Inflammatory macrophage treated with lipopolysaccharide for 4 hours (primary cell): ENCODE measurements around the gene SORCS2.

Source experiments
- DNase-seq: peaks from one replicate; pipeline ENCODE4 v3.0.0-alpha.2; 2020

Gene SORCS2

GRCh38 chr4:7248857-7249256 lies 56.5 kb downstream of the SORCS2 start:
- DNase-seq: no peak

GRCh38 chr4:7251321-7251720 lies 59.0 kb downstream of the SORCS2 start:
- no peak for DNase-seq

- no peak for DNase-seq
These were observed 59.7 kb downstream of the SORCS2 start for GRCh38 chr4:7252051-7252450.

- DNase-seq: no peak
These were observed 60.4 kb downstream of the SORCS2 start for GRCh38 chr4:7252510-7253340.

- no peak for DNase-seq
These were observed 61.0 kb downstream of the SORCS2 start for GRCh38 chr4:7253341-7253700.

- DNase-seq: no peak
These were observed 61.5 kb downstream of the SORCS2 start for GRCh38 chr4:7253837-7254236.

- DNase-seq: no peak
These were observed 62.6 kb downstream of the SORCS2 start for GRCh38 chr4:7254736-7255487.

- DNase-seq: no peak
These were observed 63.1 kb downstream of the SORCS2 start for GRCh38 chr4:7255488-7255881.

GRCh38 chr4:7255996-7256395 lies 63.7 kb downstream of the SORCS2 start:
- DNase-seq: no peak

- DNase-seq: no peak
These were observed 64.9 kb downstream of the SORCS2 start for GRCh38 chr4:7256984-7257810.

GRCh38 chr4:7259039-7259438 lies 66.7 kb downstream of the SORCS2 start:
- no peak for DNase-seq

GRCh38 chr4:7260569-7260968 lies 68.2 kb downstream of the SORCS2 start:
- no peak for DNase-seq

GRCh38 chr4:7261087-7261486 lies 68.7 kb downstream of the SORCS2 start:
- DNase-seq: no peak

GRCh38 chr4:7261536-7261935 lies 69.2 kb downstream of the SORCS2 start:
- DNase-seq: no peak

GRCh38 chr4:7262134-7262533 lies 69.8 kb downstream of the SORCS2 start:
- no peak for DNase-seq

GRCh38 chr4:7263166-7263565 lies 70.8 kb downstream of the SORCS2 start:
- DNase-seq: no peak

GRCh38 chr4:7264694-7265093 lies 72.4 kb downstream of the SORCS2 start:
- DNase-seq: no peak

GRCh38 chr4:7266525-7267292 lies 74.4 kb downstream of the SORCS2 start:
- DNase-seq: no peak

GRCh38 chr4:7267829-7268228 lies 75.5 kb downstream of the SORCS2 start:
- DNase-seq: no peak

- no peak for DNase-seq
These were observed 76.6 kb downstream of the SORCS2 start for GRCh38 chr4:7268941-7269340.

GRCh38 chr4:7270121-7270520 lies 77.8 kb downstream of the SORCS2 start:
- no peak for DNase-seq

- DNase-seq: no peak
These were observed 80.1 kb downstream of the SORCS2 start for GRCh38 chr4:7272404-7272803.
